ENCODE data around the gene ADAM33.

DNA sequence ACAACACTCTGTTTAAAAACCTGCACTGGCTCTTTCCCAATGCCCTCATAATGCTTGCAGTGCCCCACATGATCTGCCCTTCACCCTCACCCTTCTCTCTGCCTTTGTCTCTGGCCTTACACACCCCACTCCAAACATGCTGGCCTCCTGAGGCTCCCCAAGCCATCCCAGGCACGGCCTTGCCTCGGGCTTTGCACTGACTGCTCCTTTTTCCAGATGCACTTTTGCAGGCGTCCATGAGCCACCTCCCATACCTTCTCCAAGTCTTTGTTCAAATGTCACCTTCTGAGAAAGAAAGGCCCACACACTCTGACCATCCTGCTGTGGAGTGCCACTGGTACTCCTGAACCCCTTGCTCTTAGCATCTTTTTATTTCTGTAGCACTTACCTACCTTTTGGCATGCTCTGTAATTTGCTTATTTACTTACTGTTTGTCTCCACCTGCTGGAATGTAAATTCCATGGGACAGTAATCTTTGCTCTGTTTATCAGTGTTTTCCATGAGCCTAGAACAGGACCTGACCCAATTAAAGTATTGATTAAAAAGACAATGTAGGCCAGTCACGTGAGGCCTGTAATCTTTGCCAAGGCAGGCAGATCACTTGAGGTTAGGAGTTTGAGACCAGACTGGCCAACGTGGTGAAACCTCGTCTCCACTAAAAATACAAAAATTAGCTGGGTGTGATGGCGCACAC lies 49.4 kb downstream of the ADAM33 start:
- TF ChIP-seq, protein P1, sequence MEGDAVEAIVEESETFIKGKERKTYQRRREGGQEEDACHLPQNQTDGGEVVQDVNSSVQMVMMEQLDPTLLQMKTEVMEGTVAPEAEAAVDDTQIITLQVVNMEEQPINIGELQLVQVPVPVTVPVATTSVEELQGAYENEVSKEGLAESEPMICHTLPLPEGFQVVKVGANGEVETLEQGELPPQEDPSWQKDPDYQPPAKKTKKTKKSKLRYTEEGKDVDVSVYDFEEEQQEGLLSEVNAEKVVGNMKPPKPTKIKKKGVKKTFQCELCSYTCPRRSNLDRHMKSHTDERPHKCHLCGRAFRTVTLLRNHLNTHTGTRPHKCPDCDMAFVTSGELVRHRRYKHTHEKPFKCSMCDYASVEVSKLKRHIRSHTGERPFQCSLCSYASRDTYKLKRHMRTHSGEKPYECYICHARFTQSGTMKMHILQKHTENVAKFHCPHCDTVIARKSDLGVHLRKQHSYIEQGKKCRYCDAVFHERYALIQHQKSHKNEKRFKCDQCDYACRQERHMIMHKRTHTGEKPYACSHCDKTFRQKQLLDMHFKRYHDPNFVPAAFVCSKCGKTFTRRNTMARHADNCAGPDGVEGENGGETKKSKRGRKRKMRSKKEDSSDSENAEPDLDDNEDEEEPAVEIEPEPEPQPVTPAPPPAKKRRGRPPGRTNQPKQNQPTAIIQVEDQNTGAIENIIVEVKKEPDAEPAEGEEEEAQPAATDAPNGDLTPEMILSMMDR (IDR thresholded peaks at IDR 0.05; ENCODE audit: low read length) = no peak
- TF ChIP-seq EZH2 (optimal IDR thresholded peaks at IDR 0.05; ENCODE audit: low read depth, low read length) (no peak), EZH2phosphoT487 (IDR thresholded peaks at IDR 0.05; ENCODE audit: low read length) (no peak)
